Measurements from ENCODE around the gene TTC34. TPM values are rescaled to one million over a fixed set of nuclear protein-coding genes. Genes with fewer than 3 reads are reported as not detected.
"Not testable (repeated sequence)": the region's sequence is repeated elsewhere in the genome, so short reads cannot be mapped to it uniquely, and the experiment has no call there.

The TTC34 gene
- total RNA-seq, 1 experiment from 2014 or later: 0.92 TPM

GRCh38 chr1:2688336-2688665, 113.2 kb downstream of the TTC34 start:
- not testable (repeated sequence) for H3K36me3 Mint-ChIP-seq (ENCODE audit: insufficient read depth in 1 of 3, low read depth in 3 of 3); H3K14ac ChIP-seq (ENCODE audit: insufficient read depth, low read length); H3K4me3 Mint-ChIP-seq; H2BK20ac ChIP-seq (ENCODE audit: low read depth, low read length, poor library complexity, severe bottlenecking); H3K56ac ChIP-seq (ENCODE audit: insufficient read length, low read depth, low read length); H3K27ac Mint-ChIP-seq; H2AFZ ChIP-seq (ENCODE audit: low read length); H2BK15ac ChIP-seq (ENCODE audit: low read depth, low read length); H3K79me1 ChIP-seq (ENCODE audit: insufficient read depth, low read depth, low read length, poor library complexity, severe bottlenecking); DNase-seq; H3K4me1 ChIP-seq (ENCODE audit: insufficient read depth, low read length); H3K4me1 Mint-ChIP-seq; H3K79me2 ChIP-seq (ENCODE audit: insufficient read depth, low read length); H3T11ph ChIP-seq (ENCODE audit: low read length); H3K27me3 ChIP-seq (ENCODE audit: insufficient read depth, low read length); H3K18ac ChIP-seq (ENCODE audit: insufficient read length, low read depth, low read length); H2BK5ac ChIP-seq (ENCODE audit: insufficient read length, low read length); H4K8ac ChIP-seq (replicated peaks; ENCODE audit: insufficient read length, low read depth, low read length); H2BK120ac ChIP-seq (ENCODE audit: low read depth, low read length, poor library complexity, severe bottlenecking); H3K23me2 ChIP-seq (ENCODE audit: insufficient read length, low read depth, low read length, poor library complexity, severe bottlenecking); H3K4ac ChIP-seq (ENCODE audit: low read depth, low read length); H4K91ac ChIP-seq (ENCODE audit: insufficient read length, low read depth, low read length); H3K27ac ChIP-seq (ENCODE audit: insufficient read length, low read depth, low read length); H3K9ac ChIP-seq (ENCODE audit: extremely low read depth, insufficient read length, low read length); H3K4me2 ChIP-seq (ENCODE audit: insufficient read depth, insufficient read length, low read length); H2AK5ac ChIP-seq (ENCODE audit: insufficient read length, low read length); H3K23ac ChIP-seq (ENCODE audit: insufficient read length, low read depth, low read length); H4K20me1 ChIP-seq (ENCODE audit: control insufficient read depth, insufficient read depth, insufficient read length); H2BK12ac ChIP-seq (ENCODE audit: insufficient read length, low read depth, low read length); H4K5ac ChIP-seq (ENCODE audit: insufficient read length, low read depth, low read length); H3K27me3 Mint-ChIP-seq (ENCODE audit: low read depth)
- H3K9me3 ChIP-seq (ENCODE audit: control insufficient read depth, low read depth, low read length): peaks cover 16% of the 10 kb centered on the region
- WGBS (ENCODE audit: extremely low coverage, insufficient read length, low lambda C conversion rate): no CpG with 5 or more reads among the region's 11 CpGs
- peaks cover 28 to 35% of the 10 kb centered on the region in 2 experiments for H3K9me3 Mint-ChIP-seq

GRCh38 chr1:2687638-2688335, 113.7 kb downstream of the TTC34 start:
- H2BK12ac ChIP-seq (ENCODE audit: insufficient read length, low read depth, low read length); H3K9ac ChIP-seq (ENCODE audit: extremely low read depth, insufficient read length, low read length); H3K27me3 Mint-ChIP-seq (ENCODE audit: low read depth); H3K4ac ChIP-seq (ENCODE audit: low read depth, low read length); H3K79me2 ChIP-seq (ENCODE audit: insufficient read depth, low read length); H2AK5ac ChIP-seq (ENCODE audit: insufficient read length, low read length); H3K4me1 Mint-ChIP-seq; H4K20me1 ChIP-seq (ENCODE audit: control insufficient read depth, insufficient read depth, insufficient read length); H2BK5ac ChIP-seq (ENCODE audit: insufficient read length, low read length); H3K79me1 ChIP-seq (ENCODE audit: insufficient read depth, low read depth, low read length, poor library complexity, severe bottlenecking); H4K91ac ChIP-seq (ENCODE audit: insufficient read length, low read depth, low read length); H4K8ac ChIP-seq (replicated peaks; ENCODE audit: insufficient read length, low read depth, low read length); H3K23me2 ChIP-seq (ENCODE audit: insufficient read length, low read depth, low read length, poor library complexity, severe bottlenecking); H3K27ac ChIP-seq (ENCODE audit: insufficient read length, low read depth, low read length); H3K36me3 Mint-ChIP-seq (ENCODE audit: insufficient read depth in 1 of 3, low read depth in 3 of 3); H3T11ph ChIP-seq (ENCODE audit: low read length); H2BK20ac ChIP-seq (ENCODE audit: low read depth, low read length, poor library complexity, severe bottlenecking); H3K23ac ChIP-seq (ENCODE audit: insufficient read length, low read depth, low read length); H3K4me2 ChIP-seq (ENCODE audit: insufficient read depth, insufficient read length, low read length); H2BK120ac ChIP-seq (ENCODE audit: low read depth, low read length, poor library complexity, severe bottlenecking); H3K4me1 ChIP-seq (ENCODE audit: insufficient read depth, low read length); H3K18ac ChIP-seq (ENCODE audit: insufficient read length, low read depth, low read length); H3K56ac ChIP-seq (ENCODE audit: insufficient read length, low read depth, low read length); H3K27me3 ChIP-seq (ENCODE audit: insufficient read depth, low read length); H2BK15ac ChIP-seq (ENCODE audit: low read depth, low read length); H3K4me3 Mint-ChIP-seq; DNase-seq; H3K14ac ChIP-seq (ENCODE audit: insufficient read depth, low read length); H3K27ac Mint-ChIP-seq; H2AFZ ChIP-seq (ENCODE audit: low read length); H4K5ac ChIP-seq (ENCODE audit: insufficient read length, low read depth, low read length): not testable (repeated sequence)
- WGBS (ENCODE audit: extremely low coverage, insufficient read length, low lambda C conversion rate): no CpG with 5 or more reads among the region's 17 CpGs
- peaks cover 33 to 40% of the 10 kb centered on the region in 2 experiments for H3K9me3 Mint-ChIP-seq
- H3K9me3 ChIP-seq (ENCODE audit: control insufficient read depth, low read depth, low read length): peaks cover 17% of the 10 kb centered on the region

All from H9 (cell line).